CD4-positive, alpha-beta T cell treated with Interleukin-4 for 1 hour (primary cell): Measurements from ENCODE around the gene CPSF3.

Source experiments
- DNase-seq, 2 donors: peaks; one replicate each; pipeline ENCODE4 v3.0.0-alpha.2; 2020 to 2022

CPSF3 gene

DNA sequence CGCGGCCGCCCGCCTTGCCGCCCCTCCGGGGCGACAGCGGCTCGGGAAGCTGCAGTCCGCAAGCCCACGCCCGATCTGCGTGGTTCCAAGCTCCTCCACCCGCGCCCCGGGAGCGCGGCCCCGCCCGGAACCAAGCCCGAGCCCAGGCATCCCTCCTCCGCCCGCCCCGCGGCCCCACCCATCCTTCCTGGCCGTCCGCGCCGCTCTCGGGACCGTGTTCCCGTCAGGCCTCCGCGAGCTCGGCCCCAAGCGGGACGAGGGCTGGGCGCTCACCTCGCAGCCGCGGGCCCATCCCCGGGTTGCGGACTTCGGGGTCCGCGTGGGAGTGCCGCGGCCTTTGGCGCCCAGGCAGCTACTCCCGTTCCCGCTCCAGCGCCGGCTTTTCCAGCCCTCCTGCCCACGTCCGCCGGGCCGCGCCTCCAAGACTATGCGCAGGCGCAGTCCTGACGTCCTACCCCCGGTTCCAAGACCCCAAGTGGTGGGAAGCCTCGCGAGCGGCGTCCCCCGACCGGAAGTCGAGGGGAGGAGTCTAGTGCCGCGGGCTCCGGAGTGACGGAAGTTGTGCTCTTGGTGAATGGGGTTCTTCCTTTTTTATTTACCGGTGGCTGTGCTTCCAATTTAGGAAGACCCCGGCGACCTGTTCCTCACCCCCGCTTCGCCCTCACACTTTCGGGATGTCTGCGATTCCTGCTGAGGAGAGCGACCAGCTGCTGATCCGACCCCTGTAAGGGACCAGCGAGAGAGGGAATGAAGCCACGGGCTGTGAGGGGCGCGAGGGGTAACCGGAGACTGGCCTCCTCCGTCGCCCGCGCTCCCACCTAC, at the start of gene CPSF3, which contains the start of gene ITGB1BP1:
TSS of gene CPSF3 (plus strand) at position 555 of the 822 bp plus-strand sequence. CDS start at position 675, 120 bp downstream.
TSS of gene ITGB1BP1 (minus strand) at position 429 of the 822 bp plus-strand sequence. CDS start 4,831 bp downstream, outside the sequence.
- peak; percentile 97 for DNase-seq

DNA sequence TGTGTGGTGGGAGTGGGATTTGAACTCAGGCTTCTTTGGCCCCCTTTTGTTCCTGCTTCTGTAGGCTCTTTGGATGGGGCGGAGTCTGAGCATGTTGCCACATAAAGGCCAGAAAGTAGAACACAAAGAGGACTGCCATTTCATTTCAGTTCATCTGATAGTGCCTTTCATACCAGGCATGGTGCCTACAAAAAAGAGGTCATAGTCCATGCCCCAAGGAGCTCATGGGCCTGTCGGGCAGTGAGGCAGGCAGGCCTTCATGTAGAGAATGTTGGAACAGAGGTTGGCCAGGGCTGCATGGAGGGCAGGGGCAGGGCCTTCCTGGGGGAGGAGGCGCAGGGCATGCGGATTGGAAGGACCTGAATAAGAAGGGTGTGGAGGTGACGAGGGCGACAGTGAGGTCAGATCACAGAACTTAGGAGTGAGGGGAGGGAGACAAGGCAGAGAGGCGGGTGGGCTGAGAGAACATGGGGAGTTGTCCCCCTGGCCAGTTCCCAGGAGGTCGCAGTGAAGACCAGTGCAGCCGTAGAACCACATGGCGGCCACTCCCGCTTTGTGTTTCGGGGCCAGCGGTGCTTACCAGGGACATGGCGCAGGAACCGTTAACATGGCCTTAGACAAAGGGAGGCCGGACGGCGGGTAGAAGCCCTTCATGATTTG, 49.3 kb upstream of the CPSF3 start:
- no peak for DNase-seq

DNA sequence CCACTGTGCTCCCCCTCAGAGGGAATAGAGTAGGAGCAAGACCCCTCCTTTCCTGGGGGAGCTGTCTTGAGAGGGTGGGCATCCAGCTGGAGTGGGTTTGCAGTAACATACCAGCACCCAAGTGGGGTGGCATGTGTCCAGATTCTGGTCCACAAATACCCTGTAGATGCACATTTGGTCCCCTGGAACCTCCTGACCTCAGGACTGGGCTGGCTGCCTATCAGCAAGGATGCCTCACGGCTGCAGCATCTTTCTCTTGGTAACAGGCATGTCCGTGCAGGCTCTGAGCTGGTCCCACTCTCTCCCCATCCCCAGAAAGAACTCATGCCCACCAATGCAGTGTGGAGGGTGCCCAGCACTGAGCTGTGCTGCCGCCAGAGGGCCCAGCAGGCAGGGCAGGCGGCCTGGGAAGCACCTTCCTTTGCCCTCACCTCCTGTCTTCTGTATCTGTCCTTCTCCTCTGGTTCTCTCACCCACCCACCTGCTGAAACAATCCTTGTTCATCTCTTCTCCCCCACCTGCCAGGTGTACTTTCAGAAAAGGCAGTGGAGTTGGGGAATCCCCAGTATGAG, 47.5 kb upstream of the CPSF3 start:
- DNase-seq: no peak

DNA sequence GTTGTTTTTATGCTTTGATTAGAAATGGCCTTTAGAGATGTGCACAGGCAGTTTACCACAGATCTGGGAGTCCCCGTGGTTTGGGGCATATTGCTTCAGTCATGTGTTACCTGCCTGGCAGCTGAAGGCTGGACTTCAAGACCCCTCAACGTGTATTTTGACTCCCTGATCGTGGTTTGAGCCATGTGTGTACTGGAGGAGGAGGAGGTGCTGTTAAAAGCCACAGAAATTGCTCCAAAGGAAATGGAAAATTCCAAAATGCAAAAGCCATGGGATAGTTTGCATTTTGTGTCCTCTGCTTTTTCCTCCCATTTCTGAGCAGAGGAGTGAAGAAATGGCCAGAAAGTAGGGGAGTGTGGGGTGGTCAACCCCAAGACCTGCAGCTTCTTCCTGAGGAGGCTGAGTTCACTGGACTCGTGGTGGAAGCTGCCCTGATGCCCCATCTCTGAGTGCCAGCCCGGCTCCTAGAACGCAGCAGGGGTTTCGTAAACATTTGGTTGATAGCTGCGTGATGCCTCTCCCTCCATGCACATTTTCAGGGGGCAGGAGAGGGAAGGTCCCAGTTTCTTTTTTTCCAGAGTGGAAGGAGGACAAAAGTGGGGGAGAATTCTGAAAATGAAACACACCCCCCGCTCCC, 45.9 kb upstream of the CPSF3 start:
- DNase-seq: no peak

DNA sequence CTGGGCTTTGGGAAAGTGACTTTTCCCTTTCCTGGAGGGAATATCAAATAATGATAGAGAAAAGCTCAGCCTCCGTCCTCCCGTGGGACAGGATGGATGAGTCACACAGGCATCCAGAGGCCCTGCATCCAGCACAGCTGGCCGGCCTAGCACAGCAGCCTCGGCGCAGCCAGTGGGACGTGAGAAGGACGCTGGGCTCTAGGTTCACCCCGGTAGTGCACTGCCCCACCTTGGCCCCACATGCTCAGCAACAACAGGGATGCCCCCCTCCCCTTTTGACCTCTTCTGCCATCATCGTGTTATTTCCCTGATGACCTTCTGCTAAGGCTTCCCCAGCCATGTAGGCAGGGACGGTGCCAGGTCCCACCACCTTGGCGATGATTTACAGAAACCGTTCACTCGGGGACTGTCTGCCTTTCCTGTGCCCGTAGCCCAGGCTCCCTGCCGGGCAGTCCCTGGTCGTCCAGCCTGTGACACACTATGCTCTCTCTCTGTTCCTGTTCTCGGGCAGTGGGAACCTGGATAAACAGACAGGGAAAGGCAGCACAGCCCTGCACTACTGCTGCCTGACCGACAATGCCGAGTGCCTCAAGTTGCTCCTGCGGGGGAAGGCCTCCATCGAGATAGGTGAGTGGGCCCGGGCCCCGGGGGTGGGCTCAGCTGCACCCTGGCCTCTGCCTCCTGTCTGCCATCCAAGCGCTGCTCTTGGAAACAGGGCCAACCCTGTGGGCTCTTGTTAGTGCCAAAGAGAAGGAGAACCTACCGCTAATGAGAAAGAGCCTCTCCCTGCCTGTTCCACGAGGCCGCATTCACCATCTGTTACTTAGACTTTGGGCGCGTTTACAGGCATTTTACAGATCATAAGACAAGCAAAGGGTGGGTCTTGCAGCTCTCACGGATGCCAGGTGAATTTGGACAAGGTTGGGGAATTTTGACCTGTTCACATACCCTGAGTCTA, 44.7 kb upstream of the CPSF3 start:
- DNase-seq: no peak

DNA sequence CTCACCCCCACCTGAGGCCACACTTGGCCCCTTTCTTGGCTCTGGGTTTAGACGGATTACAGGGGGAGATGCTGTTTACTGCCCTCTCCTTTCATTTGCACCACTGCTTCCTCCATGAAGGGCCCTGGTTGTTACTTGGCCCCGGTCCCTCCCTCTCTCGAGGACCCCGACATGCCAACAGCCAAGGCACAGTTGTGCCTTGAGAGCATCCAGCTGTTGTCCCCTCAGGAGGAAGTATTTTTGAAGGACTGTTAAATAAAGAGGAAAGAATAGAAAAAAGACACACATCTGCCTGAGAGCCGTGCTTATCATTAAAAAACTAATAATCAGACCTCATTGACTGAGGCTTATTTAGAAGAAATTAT, 44.1 kb upstream of the CPSF3 start:
- DNase-seq: no peak

DNA sequence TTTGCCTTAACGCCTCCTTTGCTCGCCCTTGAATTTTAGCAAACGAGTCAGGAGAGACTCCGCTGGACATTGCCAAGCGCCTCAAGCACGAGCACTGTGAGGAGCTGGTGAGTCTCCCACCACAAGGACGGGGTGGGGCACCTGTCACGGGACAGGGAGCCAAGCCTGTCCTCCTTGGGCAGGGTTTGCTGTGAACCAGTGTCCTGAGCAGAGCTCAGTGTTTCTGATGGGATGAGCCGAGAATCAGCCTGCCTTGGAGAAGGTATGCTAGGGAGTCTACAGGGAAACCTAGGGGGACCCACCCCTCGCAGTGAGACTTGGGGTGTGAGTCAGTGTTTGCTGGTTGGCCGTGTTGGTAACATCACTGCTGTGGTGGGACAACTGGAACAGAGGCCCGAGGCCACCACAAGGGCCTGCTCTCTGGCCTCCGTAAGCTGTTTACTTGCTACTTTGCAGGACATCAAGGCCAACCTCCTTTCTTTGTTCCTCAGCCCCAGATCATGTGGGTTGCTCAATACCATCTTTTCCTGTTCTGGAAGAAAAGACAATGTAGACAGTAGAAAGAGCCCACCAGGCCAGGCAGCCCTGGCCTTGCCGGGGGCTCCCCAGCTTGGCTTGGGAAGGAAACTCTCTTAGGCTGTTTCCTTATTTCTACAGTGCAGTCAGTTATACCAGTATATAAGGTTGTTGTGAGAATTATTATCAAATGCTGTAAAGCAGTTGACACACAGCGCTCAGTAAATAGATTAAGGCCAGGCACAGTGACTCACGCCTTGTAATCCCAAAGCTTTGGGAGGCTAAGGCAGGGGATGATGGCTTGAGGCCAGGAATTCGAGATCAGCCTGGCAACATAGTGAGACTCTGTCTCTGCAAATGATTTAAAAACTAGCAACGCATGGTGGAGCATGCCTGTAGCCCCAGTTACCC, 42.5 kb upstream of the CPSF3 start:
- no peak for DNase-seq

DNA sequence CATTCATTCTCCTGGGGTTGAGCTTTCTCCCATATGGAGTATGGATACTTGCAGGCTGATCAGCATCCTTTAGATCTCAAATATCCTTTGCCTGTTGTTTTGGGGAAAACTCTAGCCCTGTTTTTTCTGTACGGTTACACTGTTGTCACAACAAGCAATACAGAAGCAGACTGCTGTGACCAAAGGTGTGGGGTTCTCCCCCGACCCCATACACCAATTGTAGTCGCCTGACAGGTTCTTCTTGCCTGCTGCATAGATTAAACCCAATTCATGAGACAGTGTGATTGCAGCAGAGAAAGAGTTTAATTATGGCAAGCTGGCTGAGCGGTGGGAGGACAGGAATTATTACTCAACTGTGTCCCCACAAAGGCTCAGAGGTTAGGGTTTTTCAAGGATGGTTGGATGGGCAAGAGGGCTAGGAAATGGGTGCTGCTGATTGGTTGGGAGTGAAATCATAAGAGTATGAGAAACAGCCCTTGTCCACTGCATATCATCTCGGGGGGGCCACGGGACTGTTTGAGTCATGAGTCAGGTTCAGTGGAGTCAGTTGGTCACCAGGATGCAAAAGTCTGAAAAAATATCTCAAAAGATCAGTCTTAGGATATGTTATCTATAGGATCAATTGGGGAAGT, 40.7 kb upstream of the CPSF3 start:
- DNase-seq: no peak

DNA sequence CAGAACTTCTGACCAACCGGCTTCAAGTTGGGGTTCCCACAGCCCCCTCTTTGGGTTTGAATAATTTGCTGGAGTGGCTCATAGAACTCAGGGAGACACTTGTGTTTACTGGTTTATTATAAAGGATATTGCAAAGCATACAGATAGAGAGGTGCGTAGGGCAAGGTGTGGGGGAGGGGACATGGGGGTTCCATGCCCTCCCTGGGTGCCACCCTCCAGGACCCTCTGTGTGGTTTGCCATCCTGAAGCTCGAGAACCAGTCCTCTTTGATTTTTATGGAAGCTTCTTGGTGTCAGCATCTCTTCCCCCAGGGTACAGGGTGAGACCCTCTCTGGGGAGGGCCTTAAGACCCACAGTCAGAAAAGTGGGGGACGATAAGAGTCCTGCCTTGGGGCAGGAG, 38.9 kb upstream of the CPSF3 start:
- DNase-seq: no peak

DNA sequence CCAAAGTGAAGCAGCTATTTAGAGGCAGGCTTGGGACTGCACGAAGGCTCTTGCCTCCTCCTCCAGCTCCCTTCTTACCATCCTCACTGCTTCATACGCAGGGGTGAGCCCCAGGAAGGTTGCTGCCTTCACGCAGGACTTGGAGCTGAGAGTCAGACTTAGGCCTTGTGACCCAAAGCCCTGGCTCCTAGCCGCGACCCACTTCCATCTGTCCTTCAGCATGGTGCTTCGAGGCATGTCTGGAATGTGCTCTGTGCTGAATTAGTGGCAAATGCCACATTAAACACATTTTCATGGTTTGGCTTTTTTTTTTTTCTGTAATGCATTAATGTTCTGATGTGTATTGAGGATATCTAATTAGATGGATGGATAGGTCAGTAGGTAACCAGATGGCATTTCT, 37.6 kb upstream of the CPSF3 start:
- DNase-seq: no peak

DNA sequence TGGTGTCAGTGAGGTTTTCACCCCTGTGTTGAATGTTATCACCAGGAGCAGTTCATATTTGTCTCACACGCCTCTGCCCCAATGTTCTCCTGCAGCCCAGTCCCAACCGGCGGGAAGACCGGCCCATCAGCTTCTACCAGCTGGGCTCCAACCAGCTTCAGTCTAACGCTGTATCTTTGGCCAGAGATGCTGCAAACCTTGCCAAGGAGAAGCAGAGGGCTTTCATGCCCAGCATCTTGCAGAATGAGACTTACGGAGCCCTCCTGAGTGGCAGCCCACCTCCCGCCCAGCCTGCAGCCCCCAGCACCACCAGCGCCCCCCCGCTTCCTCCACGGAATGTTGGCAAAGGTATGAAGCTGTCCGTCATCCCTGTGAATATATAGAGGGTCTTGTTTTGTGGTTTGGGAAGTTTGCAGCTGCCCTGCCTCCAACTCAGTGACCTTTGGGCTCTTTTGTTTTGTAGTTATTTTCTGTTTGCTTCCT, 35.2 kb upstream of the CPSF3 start:
- DNase-seq: no peak

DNA sequence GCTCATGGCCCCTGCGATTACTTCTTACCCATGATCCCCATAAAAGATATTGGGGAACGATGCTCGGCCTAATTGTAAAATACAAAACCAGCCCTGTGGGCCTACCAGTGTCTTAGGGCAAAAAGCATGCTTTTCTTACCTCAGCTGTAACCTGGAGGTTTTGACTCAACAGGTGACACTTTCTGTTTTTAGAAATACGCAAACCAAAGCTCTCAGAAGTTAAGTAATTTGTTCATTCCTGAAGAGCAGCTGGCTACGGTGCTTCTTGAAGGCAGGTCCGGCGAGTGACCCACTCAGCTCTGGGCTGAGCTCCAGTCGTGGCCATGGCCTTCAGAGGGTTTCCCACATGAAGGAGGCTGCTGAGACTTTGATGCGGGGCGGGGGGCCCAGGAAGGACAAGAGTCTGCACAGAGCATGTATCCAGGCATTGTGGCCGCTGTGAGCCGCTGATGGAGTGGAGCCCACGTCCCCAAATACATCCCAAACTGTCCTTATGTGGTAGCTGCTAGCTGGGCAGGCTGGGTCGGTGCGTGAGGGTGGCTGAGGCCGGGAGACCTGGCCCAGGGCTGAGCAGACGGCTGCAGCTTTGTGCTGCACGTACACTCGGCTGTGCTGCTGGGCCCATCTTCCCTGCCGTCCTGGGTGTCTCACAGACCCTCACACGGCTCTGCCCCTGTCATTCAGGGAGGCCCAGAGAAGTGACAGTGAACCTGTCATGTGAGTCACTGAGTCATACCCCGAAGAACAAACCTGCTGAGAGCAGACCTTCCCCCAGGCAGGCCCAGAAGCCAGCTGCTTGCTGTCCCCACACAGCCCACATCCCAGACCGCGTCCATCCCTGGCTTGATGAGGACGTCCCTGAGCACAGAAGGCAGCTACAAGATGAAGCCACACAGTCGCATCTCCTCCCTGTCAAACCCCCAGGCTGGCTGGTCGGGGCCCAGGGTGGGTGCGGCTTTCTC, 34.2 kb upstream of the CPSF3 start:
- no peak for DNase-seq

DNA sequence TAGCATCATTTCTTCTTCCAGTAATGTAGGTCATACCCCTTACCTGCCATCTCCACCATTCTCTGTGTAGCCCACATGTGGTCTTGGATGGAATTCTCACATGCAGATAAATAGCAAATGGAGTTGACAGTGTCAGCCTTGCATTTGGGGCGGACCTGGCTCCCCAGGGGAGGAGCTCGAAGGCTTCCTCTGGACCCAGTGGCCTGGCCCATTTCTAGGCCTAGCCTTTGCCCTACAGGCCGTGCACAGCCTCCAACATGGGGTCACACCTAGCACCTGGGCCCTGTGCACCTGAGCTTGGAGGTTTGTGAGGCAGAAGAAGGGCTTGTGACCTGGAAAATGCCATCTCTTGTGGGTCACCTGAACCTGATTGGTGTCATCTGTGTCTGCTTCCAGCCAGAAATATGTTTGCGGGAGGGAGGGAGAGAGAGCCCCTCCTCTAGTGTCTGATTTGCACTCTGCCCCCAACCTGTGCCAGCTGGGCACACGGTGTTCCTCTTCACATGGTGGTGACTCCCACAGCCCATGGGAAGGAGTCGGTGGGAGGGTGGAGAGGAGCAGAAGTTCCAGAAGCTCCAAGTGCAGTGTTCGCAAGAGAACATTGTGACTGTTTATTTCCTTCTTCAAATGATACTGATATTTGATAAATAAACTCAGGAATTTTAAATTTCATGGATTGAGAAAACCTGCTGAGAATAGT, 33.2 kb upstream of the CPSF3 start:
- no peak for DNase-seq

DNA sequence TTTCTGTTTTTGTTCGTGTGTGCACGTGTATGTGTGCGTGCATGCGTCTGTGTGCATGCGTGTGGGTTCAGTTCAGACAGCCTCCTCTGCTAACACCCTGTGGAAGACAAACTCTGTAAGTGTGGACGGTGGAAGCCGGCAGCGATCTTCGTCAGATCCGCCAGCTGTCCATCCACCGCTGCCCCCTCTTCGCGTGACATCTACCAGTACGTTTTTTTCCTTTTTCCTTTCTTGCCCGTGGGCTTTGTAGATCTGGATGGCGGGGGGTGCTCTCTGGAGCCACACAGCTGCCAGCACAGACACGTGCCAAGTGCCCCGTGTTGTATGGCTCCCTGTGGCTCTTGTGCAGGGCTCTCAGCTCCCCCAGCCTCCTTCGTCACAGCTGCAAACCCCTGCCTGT, 32.5 kb upstream of the CPSF3 start:
- no peak for DNase-seq

DNA sequence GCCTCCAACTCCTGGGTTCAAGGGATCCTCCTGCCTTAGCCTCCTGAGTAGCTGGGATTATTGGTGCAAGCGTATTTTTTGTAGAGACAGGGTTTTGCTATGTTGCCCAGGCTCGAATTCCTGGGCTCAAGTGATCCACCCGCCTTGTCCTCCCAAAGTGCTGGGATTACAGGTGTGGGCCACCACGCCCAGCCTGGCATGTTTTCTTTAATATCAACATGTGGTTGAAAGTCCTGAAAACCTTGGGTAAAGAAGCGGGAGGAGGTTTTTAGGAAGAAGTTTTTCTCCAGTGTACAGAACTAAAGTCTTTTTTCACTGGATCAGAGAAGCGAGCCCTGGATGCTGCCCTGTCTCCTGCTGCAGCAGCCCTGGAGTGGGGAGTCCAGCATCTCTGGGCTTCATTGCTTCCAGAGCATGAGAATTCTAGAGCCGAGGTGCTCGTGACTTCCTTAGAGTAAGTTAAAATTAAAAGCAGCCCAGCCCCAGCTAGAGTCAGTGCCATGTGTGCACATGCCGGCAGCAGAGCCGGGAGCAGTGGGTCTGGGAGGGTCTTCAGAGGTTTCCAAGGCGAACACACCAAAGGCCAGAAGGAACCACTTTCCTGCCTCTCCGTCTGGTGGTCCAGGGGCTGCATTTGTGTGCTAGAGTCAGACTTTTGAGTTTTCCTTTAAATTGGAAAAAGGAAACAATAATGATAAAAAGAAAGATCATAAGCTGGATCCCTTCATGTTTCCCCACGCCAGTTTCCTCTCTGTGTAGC, 31.3 kb upstream of the CPSF3 start:
- DNase-seq: no peak

DNA sequence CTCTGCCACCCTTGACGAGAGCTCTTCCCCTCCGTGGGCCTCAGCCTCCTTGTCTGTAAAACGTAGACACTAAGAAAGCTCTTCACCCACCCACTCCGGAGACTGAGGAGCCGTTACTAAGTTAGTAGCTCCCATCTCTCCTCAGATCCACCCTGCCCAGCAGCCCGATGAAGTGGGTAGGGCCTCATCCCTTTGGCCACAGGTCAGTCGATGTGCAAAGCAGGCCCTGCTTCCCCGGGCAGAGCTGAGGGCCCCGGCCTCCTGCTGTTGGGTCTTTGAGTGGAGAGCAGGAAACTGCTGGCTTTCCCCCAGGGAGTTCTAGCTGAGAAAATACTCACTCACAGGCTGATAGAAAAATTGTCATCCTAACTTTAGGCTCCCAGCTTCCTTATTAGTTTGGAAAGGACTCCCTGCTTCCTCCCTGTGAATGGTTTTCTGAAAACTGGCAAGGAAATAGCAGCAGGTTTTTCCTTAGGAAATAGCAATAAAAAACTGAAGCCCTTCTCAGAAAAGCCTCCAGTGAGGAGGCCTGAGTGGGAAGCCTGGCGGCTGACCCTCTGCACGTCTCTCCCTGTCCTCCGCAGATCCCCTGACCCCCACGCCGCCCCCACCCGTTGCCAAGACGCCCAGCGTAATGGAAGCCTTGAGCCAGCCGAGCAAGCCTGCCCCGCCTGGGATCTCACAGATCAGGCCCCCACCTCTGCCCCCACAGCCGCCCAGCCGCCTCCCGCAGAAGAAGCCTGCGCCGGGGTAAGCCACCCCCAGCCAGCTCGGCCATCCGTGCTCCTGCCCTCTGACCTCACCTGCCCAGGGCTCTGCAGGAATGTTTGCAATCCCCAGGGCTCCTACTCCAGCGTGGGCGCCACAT, 30.3 kb upstream of the CPSF3 start:
- no peak for DNase-seq

DNA sequence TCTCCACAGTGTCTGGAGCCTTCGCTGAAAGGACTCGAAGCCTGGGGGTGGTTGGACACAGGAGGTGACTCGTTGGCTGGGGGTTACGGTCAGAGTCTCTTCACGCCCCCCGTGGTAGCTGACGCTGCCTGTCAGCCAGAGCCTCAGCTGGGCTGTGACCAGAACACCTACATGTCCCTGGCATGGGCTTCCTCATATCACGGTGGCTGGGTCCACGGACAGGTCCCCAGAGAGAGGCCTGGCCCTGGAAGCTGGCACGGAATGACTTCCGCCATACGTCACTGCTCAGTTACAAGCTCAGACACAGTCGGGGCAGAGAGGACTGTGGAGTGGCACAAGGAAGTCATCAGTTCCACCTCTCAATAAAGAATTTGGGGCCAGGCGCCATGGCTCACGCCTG, 28.6 kb upstream of the CPSF3 start:
- no peak for DNase-seq
